IPS-NIHi7 (cell line): ENCODE measurements around the gene WSCD1.
A peak's percentile ranks its signal among the peaks of the same experiment; 100 is the strongest.

ENCODE experiments used
- DNase-seq: peaks from one replicate; pipeline ENCODE4 v3.0.0; 2012; ENCODE audit warnings: mixed read lengths; ENCODE audit errors: extremely low spot score

WSCD1 gene

GRCh38 chr17:6085812-6086211 lies 15.6 kb downstream of the WSCD1 start:
- no peak for DNase-seq

GRCh38 chr17:6086603-6087400 lies 16.6 kb downstream of the WSCD1 start:
- DNase-seq, result no peak

- no peak for DNase-seq
Observed at GRCh38 chr17:6088141-6088540, 18.0 kb downstream of the WSCD1 start.

GRCh38 chr17:6090253-6090652 lies 20.1 kb downstream of the WSCD1 start:
- no peak for DNase-seq

- no peak for DNase-seq
Observed at GRCh38 chr17:6092182-6092902, 22.2 kb downstream of the WSCD1 start.

GRCh38 chr17:6092903-6093468 lies 22.8 kb downstream of the WSCD1 start:
- no peak for DNase-seq

GRCh38 chr17:6094453-6094852 lies 24.3 kb downstream of the WSCD1 start:
- DNase-seq, result no peak

GRCh38 chr17:6094926-6095325 lies 24.7 kb downstream of the WSCD1 start:
- no peak for DNase-seq

- DNase-seq, result no peak
Observed at GRCh38 chr17:6095501-6095900, 25.3 kb downstream of the WSCD1 start.

- no peak for DNase-seq
Observed at GRCh38 chr17:6096201-6097004, 26.2 kb downstream of the WSCD1 start.

GRCh38 chr17:6097005-6097279 lies 26.8 kb downstream of the WSCD1 start:
- DNase-seq, result no peak

- peak; percentile 46 for DNase-seq
Observed at GRCh38 chr17:6098050-6098822, 28.1 kb downstream of the WSCD1 start.

- no peak for DNase-seq
Observed at GRCh38 chr17:6098823-6099180, 28.6 kb downstream of the WSCD1 start.

GRCh38 chr17:6099492-6099891 lies 29.3 kb downstream of the WSCD1 start:
- DNase-seq, result no peak

- no peak for DNase-seq
Observed at GRCh38 chr17:6100146-6100545, 30.0 kb downstream of the WSCD1 start.

- no peak for DNase-seq
Observed at GRCh38 chr17:6100891-6101500, 30.8 kb downstream of the WSCD1 start.

GRCh38 chr17:6101706-6102105 lies 31.5 kb downstream of the WSCD1 start:
- DNase-seq, result peak; percentile 36

- DNase-seq, result no peak
Observed at GRCh38 chr17:6102615-6103014, 32.4 kb downstream of the WSCD1 start.

- DNase-seq, result no peak
Observed at GRCh38 chr17:6104956-6105648, 34.9 kb downstream of the WSCD1 start.

GRCh38 chr17:6105649-6106007 lies 35.4 kb downstream of the WSCD1 start:
- no peak for DNase-seq

- no peak for DNase-seq
Observed at GRCh38 chr17:6106212-6106611, 36.0 kb downstream of the WSCD1 start.
